ENCODE measurements around the gene COMT.

- TF ChIP-seq CTCF (IDR thresholded peaks at IDR 0.05) (no peak), POLR2A (IDR thresholded peaks at IDR 0.05) (no peak)
These were observed 18.3 kb downstream of the COMT start for GRCh38 chr22:19959587-19960490.
